Right lobe of liver (tissue), 6 donors: ENCODE data around the gene ULK4. TPM values are rescaled to one million over a fixed set of nuclear protein-coding genes. Genes with fewer than 3 reads are reported as not detected.
A peak's percentile ranks its signal among the peaks of the same experiment; 100 is the strongest.
"Not testable (repeated sequence)": the region's sequence is repeated elsewhere in the genome, so short reads cannot be mapped to it uniquely, and the experiment has no call there.

Experiments
- ATAC-seq, 4 donors: fragments of 200-7000 bp; cut with Tn5 transposase; one replicate each; pipeline ENCODE4 v1.9.1; 2020; ENCODE audit warnings: mild to moderate bottlenecking in 4 of 4, moderate library complexity in 4 of 4
- DNase-seq, 3 donors: peaks; one replicate each; pipeline ENCODE4 v3.0.0-alpha.2; 2020
- H3K27ac ChIP-seq, 3 donors: fragments of 200-600 bp; one replicate each; pipeline ENCODE4 v1.8.0; 2022
- H3K27me3 ChIP-seq, 2 donors: fragments of 200-600 bp; one replicate each; pipeline ENCODE4 v1.8.0; 2022
- H3K36me3 ChIP-seq, 4 donors: fragments of 200-600 bp; sonication (generic) in 1 of 4; one replicate each; pipeline versions ENCODE4 v1.5.1 to v1.8.0; 2017 to 2022; ENCODE audit warnings: control low read depth in 1 of 4
- H3K4me1 ChIP-seq, 4 donors: fragments of 200-600 bp; sonication (generic) in 1 of 4; one replicate each; pipeline versions ENCODE4 v1.5.1 to v1.8.0; 2017 to 2022; ENCODE audit warnings: control low read depth in 1 of 4
- H3K4me3 ChIP-seq, 3 donors: fragments of 200-600 bp; one replicate each; pipeline ENCODE4 v1.8.0; 2022
- H3K9me3 ChIP-seq, 4 donors: fragments of 200-600 bp; sonication (generic) in 1 of 4; one replicate each; pipeline versions ENCODE4 v1.5.1 to v1.8.0; 2017 to 2022; ENCODE audit warnings: control low read depth in 1 of 4
- POLR2A ChIP-seq: fragments of 450-650 bp; IDR thresholded peaks from one replicate; pipeline ENCODE4 v1.6.1; 2017; ENCODE audit warnings: antibody characterized with exemption, mild to moderate bottlenecking
- WGBS: methylation state at CpG from one replicate; pipeline ENCODE4 v1.1.6; 2018; ENCODE audit warnings: low coverage, low lambda C conversion rate; ENCODE audit not compliant: insufficient coverage; ENCODE audit errors: missing lambda C conversion rate; 5-methylcytosine and 5-hydroxymethylcytosine counted together
- intact Hi-C, 2 donors: fragments of 100-400 bp; cut with DNase I; formaldehyde crosslinking; loops; one replicate each; pipeline versions ENCODE4 v1.11.2 to v1.14.1; 2022
- total RNA-seq, 6 experiments: library from RNA; depleted of rRNA in 2 of 6; stranded (reverse); fragments of >200 nt in 2 of 6; fragmentation: NEBNext Ultra II Directional in 3 of 6; extraction: Animal tissue kit (Norgen Biotek cat#: 25700) in 3 of 6; gene quantifications; one replicate each; pipeline versions ENCODE4 v1.1.0 to v1.2.4, GENCODE V29; 2016 to 2023
- TF ChIP-seq, protein P1 (sequence below), 4 donors: fragments of 200-600 bp in 3 of 4; fragments of 450-650 bp in 1 of 4; IDR thresholded peaks; one replicate each; pipeline versions ENCODE4 v1.5.1 to v1.8.0; 2016 to 2022; ENCODE audit warnings: antibody characterized with exemption in 4 of 4, mild to moderate bottlenecking in 2 of 4
- donor health status: DM: no; HTN: yes; CAD: no.
- donor health status: DM: no; HTN: no; CAD: no.
- donor health status: DM: no; HTN: no; CAD: no.
- donor health status: DM: no; HTN: yes; CAD: no.
- donor health status: DM: no; HTN: yes; CAD: no.

The ULK4 gene
- total RNA-seq, 6 experiments from 2014 or later: 2.8 to 5.6 (median 4.9) TPM

DNA sequence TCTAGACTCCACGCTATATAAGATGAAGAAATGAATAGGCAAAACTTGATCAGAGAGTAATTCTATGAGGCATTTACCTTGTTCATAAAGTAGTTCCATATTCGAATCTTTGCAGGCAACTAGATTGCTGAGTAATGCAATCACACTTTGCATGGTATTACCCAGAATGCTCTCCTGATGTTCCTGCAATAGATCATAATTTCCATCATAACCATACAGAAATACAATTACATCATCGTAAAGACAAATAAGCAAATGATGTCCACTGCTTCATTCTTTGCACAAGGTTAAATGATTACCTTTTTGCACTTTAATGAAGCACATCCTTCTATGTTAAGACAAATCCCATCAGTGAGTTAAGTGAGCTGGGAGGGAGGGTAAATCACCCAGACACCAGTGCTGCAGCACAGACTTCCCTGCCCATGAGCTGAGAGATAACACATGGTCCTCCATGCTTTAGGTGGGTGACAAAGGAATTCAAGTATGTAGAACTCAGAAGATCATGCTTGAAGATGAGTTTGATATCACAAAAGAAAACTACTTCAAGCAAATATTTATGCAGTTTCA lies 395.9 kb downstream of the ULK4 start:
- Histone ChIP-seq H3K4me3 (no peak overlapping the region), H3K9me3 (no peaks in the 10 kb centered on the region), H3K36me3 (no peaks in the 10 kb centered on the region), H3K27me3 (no peaks in the 10 kb centered on the region), H3K4me1 (no peaks in the 10 kb centered on the region), H3K27ac (no peak overlapping the region)
- intact Hi-C loops: no loop called here
- ATAC-seq (no peak), DNase-seq (no peak)
- WGBS: 85% methylated on average over 3 of the region's 3 CpGs
- TF ChIP-seq, protein P1, sequence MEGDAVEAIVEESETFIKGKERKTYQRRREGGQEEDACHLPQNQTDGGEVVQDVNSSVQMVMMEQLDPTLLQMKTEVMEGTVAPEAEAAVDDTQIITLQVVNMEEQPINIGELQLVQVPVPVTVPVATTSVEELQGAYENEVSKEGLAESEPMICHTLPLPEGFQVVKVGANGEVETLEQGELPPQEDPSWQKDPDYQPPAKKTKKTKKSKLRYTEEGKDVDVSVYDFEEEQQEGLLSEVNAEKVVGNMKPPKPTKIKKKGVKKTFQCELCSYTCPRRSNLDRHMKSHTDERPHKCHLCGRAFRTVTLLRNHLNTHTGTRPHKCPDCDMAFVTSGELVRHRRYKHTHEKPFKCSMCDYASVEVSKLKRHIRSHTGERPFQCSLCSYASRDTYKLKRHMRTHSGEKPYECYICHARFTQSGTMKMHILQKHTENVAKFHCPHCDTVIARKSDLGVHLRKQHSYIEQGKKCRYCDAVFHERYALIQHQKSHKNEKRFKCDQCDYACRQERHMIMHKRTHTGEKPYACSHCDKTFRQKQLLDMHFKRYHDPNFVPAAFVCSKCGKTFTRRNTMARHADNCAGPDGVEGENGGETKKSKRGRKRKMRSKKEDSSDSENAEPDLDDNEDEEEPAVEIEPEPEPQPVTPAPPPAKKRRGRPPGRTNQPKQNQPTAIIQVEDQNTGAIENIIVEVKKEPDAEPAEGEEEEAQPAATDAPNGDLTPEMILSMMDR (IDR thresholded peaks at IDR 0.05): no peak
- TF ChIP-seq POLR2A: no peak

DNA sequence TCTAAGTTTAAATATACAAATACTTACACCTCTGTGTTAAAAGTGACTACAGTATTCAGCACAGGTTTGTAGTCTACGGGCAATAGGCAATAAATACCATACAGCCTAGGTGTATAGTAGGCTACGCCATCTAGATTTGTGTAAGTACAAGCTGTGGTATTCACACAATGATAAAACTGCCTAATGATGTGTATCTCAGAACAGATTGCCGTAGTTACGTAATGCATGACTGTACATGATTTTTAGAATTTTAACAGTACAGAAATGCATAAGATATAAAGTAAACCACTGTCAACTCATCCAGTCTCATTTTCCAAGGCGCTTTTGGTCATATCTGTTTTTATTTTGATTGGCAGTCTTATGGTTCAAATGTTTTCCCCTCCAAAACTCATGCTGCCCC lies 396.9 kb downstream of the ULK4 start:
- no peak for ATAC-seq
- WGBS: 93% methylated on average over 3 of the region's 5 CpGs
- Histone ChIP-seq H3K27me3 (no peaks in the 10 kb centered on the region), H3K9me3 (no peaks in the 10 kb centered on the region), H3K36me3 (no peaks in the 10 kb centered on the region), H3K4me3 (no peak overlapping the region), H3K4me1 (no peaks in the 10 kb centered on the region), H3K27ac (no peak overlapping the region)
- intact Hi-C loops: no loop called here
- TF ChIP-seq, protein P1 (IDR thresholded peaks at IDR 0.05): no peak
- TF ChIP-seq POLR2A: no peak
- DNase-seq: no peak

DNA sequence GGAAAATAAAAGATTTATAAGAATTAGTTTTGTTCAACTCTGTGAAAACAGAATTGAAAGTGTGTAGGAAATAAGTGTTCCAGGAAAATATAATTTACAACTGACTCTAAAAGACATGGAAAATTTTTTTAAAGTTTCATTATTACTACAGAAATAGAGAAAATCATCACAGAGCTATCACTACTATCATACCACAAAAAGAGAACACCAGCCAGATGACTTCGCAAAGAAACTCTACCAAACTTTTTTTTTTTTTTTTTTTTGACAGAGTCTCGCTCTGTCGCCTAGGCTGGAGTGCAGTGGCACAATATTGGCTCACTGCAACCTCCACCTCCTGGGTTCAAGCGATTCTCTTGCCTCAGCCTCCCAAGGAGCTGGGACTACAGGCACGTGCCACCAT lies 405.7 kb downstream of the ULK4 start:
- DNase-seq, H3K36me3 ChIP-seq, H3K27me3 ChIP-seq, H3K27ac ChIP-seq, intact Hi-C loops, H3K9me3 ChIP-seq, H3K4me3 ChIP-seq, ATAC-seq, H3K4me1 ChIP-seq: not testable (repeated sequence)
- WGBS: 91% methylated on average over 5 of the region's 5 CpGs

DNA sequence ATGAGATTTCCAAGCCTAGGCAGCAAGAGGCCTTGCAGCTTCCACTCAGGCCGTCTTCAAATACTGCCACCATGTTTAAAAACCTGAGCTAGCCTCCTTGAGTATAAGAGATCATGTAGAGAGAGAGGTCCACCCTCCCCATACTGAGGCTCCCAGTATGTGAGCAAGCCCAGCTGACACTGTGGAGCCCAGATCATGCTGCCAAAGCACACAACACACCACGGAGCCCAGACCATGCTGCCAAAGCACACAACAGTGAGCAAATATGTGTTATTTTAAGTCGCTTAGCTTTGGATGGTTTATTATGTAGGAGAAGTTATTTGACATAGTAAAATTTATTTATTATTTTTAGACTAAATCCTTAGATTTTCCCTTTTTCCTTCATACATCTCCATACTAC lies 428.9 kb downstream of the ULK4 start:
- no peaks in the 10 kb centered on the region for H3K9me3 ChIP-seq
- no peak for TF ChIP-seq POLR2A
- TF ChIP-seq, protein P1 (IDR thresholded peaks at IDR 0.05): no peak
- no peaks in the 10 kb centered on the region for H3K36me3 ChIP-seq
- H3K4me3 ChIP-seq: no peak overlapping the region
- no peaks in the 10 kb centered on the region for H3K27me3 ChIP-seq
- peak; percentile 62 to 97 (median 83) for ATAC-seq
- DNase-seq: peak in 2 of 3 donors; percentile 45 to 60
- intact Hi-C loops: no loop called here
- no peak overlapping the region for H3K27ac ChIP-seq
- no peaks in the 10 kb centered on the region for H3K4me1 ChIP-seq
- WGBS: 40% methylated on average over 3 of the region's 3 CpGs

DNA sequence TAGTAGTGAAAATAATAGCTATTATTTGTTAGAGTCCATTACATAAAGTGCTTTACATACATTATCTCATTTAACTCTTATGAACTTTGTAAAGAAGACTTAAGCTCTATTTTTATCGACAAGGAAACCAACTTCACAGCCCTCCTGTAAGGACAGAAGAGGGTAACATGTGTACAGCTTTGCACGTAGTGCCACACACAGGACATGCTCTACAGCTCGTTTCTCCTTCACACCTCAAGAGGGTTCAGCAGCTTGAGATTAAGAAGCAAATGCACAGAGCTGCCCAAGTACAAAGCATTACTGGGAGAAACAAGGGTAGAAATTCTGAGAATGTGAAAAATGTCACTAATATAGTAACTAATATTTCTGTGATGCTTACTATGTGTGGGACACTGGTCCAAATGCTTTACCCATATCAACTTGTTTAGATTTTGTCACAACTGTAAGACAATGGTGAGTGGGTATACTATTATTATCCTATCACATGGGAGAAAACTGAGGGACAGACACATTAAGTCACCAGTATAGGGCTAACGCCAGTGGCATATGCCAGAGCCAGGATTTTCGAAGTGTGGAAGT lies 434.8 kb downstream of the ULK4 start:
- ATAC-seq: no peak
- Histone ChIP-seq H3K4me3 (no peak overlapping the region), H3K27ac (no peak overlapping the region), H3K4me1 (no peaks in the 10 kb centered on the region), H3K27me3 (no peaks in the 10 kb centered on the region), H3K9me3 (no peaks in the 10 kb centered on the region), H3K36me3 (no peaks in the 10 kb centered on the region)
- intact Hi-C loops: no loop called here
- no peak for DNase-seq
- 83% methylated on average over 5 of the region's 5 CpGs for WGBS
- TF ChIP-seq, protein P1 (IDR thresholded peaks at IDR 0.05): no peak
- TF ChIP-seq POLR2A: no peak
